Neural crest cell (in vitro differentiated cells): ENCODE data around the gene PLAAT3. TPM values are rescaled to one million over a fixed set of nuclear protein-coding genes. Genes with fewer than 3 reads are reported as not detected.

Experiments
- DNase-seq: peaks from one replicate; pipeline ENCODE4 v3.0.0; 2021; ENCODE audit warnings: low read depth, mixed read lengths, low spot score
- H3K27ac Mint-ChIP-seq: one replicate; pipeline ENCODE4 v1.8.0; 2021; ENCODE audit warnings: mild to moderate bottlenecking, mixed read lengths; ENCODE audit not compliant: unreplicated experiment
- H3K27me3 Mint-ChIP-seq: 2 replicates; pipeline ENCODE4 v1.8.0; 2021; ENCODE audit warnings: low read depth, mild to moderate bottlenecking, mixed read lengths
- H3K36me3 Mint-ChIP-seq: 2 replicates; pipeline ENCODE4 v1.8.0; 2021; ENCODE audit warnings: low read depth, mild to moderate bottlenecking, mixed read lengths
- H3K4me1 Mint-ChIP-seq: 2 replicates; pipeline ENCODE4 v1.8.0; 2021; ENCODE audit warnings: mixed read lengths
- H3K4me3 Mint-ChIP-seq: one replicate; pipeline ENCODE4 v1.8.0; 2021; ENCODE audit warnings: mild to moderate bottlenecking, mixed read lengths
- H3K9me3 Mint-ChIP-seq: 2 replicates; pipeline ENCODE4 v1.8.0; 2021; ENCODE audit warnings: mixed read lengths
- CTCF ChIP-seq: fragments of 200-600 bp; sonication (generic); conservative IDR thresholded peaks from 2 replicates; pipeline ENCODE4 v1.5.0; 2021; ENCODE audit warnings: antibody characterized with exemption, mild to moderate bottlenecking
- total RNA-seq: library from RNA; stranded (reverse); gene quantifications from 2 replicates; pipeline ENCODE4 v1.2.1, GENCODE V29; 2021

PLAAT3 gene
- total RNA-seq, 1 donor from 2014 or later = 4.3 TPM

- DNase-seq = no peak
- Mint-ChIP-seq H3K36me3 (no peaks in the 10 kb centered on the region), H3K27ac (no peak overlapping the region)
Measured at GRCh38 chr11:63537293-63538101, 76.7 kb downstream of the PLAAT3 start.

DNA sequence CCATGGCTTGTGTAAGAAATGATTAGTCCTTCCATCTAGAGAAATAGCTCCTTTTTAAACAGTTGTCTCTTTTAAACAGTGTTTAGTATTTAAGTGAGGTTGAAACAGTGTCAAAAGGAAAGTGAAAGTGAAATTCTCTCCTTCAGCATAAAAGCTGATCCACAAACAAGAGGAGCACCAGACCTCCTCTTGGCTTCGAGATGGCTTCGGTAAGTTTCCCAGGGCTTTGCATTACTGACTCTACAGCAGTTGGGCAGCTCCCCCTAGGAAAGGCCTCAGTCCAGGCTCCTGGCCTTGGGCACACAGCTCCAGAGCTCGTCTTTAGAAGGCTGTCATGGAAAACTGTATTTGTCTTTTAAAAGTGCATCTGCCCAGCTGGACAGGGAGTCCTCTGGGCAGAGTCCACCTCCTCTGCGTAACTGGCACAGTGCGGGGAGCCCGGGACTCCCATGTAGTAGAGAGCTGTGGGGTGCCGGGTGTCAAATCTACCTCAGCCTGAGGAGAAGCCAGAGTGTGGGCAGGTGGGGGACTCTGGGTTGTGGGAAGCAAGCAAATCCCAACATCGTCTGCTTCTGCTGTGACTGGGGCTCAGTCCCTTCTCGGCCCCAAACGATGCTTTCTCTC lies 77.5 kb downstream of the PLAAT3 start, which contains the start of gene PLAAT4:
TSS of gene PLAAT4 (plus strand) at position 140 of the 624 bp plus-strand sequence. CDS start at position 201, 61 bp downstream.
- no peak for TF ChIP-seq CTCF
- Mint-ChIP-seq H3K9me3 (no peaks in the 10 kb centered on the region), H3K36me3 (no peaks in the 10 kb centered on the region), H3K4me3 (no peak within 1 kb of the TSS), H3K4me1 (no peaks in the 10 kb centered on the region), H3K27me3 (peaks cover 15% of the 10 kb centered on the region), H3K27ac (no peak within 1 kb of the TSS)
- DNase-seq = no peak

More at GRCh38 chr11:63537293-63538101, 76.7 kb downstream of the PLAAT3 start:
- TF ChIP-seq CTCF = no peak
- Mint-ChIP-seq H3K9me3 (no peaks in the 10 kb centered on the region), H3K4me1 (no peaks in the 10 kb centered on the region), H3K4me3 (no peak overlapping the region), H3K27me3 (peaks cover 10% of the 10 kb centered on the region)

GRCh38 chr11:63535734-63536133 lies 78.5 kb downstream of the PLAAT3 start:
- H3K4me1 Mint-ChIP-seq = no peaks in the 10 kb centered on the region
- peaks cover 21% of the 10 kb centered on the region for H3K27me3 Mint-ChIP-seq
- DNase-seq = no peak
- H3K36me3 Mint-ChIP-seq = no peaks in the 10 kb centered on the region
- no peak for TF ChIP-seq CTCF
- H3K27ac Mint-ChIP-seq = no peak overlapping the region
- H3K9me3 Mint-ChIP-seq = no peaks in the 10 kb centered on the region
- H3K4me3 Mint-ChIP-seq = no peak overlapping the region

DNA sequence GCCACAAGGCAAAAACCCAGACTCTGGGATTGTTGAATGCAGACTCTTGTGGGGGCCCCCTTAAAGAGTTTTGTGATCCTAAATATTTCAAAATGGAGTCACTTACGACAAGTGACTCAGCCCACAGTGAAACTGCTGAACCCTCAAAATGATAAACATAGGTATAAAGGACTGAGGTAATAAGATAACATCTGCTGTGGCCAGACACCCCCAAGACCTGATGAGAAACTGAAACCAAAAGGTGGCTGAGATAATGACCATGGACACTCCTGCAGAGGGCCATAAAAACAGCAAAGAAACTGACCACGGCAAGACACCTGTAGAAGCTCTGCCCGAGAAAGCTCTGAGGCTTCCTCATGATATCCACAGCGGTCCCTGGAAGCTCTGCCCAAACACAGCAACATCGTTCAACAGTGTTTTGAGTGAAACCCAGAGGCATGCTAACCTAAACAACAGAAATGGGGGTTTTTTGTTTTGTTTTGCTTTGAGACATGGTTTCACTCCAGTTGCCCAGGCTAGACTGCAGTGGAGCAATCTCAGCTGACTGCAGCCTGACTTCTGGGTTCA lies 79.3 kb downstream of the PLAAT3 start:
- DNase-seq = no peak
- H3K4me1 Mint-ChIP-seq = peaks cover 4% of the 10 kb centered on the region
- H3K27me3 Mint-ChIP-seq = peaks cover 26% of the 10 kb centered on the region
- no peaks in the 10 kb centered on the region for H3K36me3 Mint-ChIP-seq
- no peak overlapping the region for H3K27ac Mint-ChIP-seq
- H3K9me3 Mint-ChIP-seq = no peaks in the 10 kb centered on the region
- no peak overlapping the region for H3K4me3 Mint-ChIP-seq
- no peak for TF ChIP-seq CTCF

- no peak for DNase-seq
- Mint-ChIP-seq H3K4me1 (peaks cover 11% of the 10 kb centered on the region), H3K36me3 (no peaks in the 10 kb centered on the region), H3K27ac (no peak overlapping the region), H3K4me3 (no peak overlapping the region), H3K27me3 (peaks cover 33% of the 10 kb centered on the region), H3K9me3 (no peaks in the 10 kb centered on the region)
- TF ChIP-seq CTCF = no peak
Measured at GRCh38 chr11:63534076-63534475, 80.2 kb downstream of the PLAAT3 start.
